ENCODE data around the gene SIPA1L3.

Gene SIPA1L3

DNA sequence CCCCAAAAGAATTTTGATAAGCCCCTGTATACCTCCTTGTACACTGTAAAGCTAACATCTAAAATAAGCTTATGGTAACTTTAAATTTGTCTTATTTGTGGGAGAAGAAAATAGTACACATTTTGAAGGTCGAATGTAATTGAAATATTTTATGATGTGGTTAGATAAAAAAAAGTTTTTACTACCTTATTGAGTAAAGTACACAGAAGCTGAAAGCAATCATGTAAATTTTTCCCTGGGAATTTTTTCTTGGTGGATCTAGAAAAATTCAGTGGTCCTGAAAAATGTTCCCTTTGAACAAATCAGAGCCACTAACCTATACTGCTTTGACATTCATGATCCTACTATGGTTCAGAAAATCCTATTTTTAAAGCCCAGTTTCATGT is 46.9 kb downstream of the SIPA1L3 start:
- no peak overlapping the region for H3K4me3 ChIP-seq (ENCODE audit: low read length)
- TF ChIP-seq, protein P1, sequence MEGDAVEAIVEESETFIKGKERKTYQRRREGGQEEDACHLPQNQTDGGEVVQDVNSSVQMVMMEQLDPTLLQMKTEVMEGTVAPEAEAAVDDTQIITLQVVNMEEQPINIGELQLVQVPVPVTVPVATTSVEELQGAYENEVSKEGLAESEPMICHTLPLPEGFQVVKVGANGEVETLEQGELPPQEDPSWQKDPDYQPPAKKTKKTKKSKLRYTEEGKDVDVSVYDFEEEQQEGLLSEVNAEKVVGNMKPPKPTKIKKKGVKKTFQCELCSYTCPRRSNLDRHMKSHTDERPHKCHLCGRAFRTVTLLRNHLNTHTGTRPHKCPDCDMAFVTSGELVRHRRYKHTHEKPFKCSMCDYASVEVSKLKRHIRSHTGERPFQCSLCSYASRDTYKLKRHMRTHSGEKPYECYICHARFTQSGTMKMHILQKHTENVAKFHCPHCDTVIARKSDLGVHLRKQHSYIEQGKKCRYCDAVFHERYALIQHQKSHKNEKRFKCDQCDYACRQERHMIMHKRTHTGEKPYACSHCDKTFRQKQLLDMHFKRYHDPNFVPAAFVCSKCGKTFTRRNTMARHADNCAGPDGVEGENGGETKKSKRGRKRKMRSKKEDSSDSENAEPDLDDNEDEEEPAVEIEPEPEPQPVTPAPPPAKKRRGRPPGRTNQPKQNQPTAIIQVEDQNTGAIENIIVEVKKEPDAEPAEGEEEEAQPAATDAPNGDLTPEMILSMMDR (IDR thresholded peaks at IDR 0.05; ENCODE audit: insufficient read depth, low read depth, low read length, missing control alignments), result no peak
- DNase-seq (ENCODE audit: low read depth), result no peak

DNA sequence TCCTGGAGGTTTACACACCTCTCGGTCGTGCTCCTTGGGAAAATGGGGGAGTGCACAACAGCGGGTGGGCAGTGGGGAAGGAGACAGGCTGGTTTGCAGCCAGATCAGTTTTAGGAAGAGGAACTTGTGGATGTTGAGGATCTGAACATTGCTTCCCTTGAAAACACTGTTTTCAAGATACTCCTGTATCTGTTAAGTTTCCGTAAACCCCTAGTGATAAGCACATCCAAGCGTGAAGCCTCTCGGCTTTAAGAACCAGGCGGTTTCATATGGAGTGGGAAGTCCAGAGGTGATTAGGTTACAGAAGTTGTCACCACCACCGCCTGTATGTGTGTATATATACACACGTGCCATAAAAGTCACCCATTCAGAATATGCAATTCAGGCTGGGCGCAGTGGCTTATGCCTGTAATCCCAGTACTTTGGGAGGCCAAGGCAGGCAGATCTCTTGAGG is 47.4 kb downstream of the SIPA1L3 start:
- TF ChIP-seq, protein P1 (IDR thresholded peaks at IDR 0.05; ENCODE audit: insufficient read depth, low read depth, low read length, missing control alignments), result no peak
- DNase-seq (ENCODE audit: low read depth), result no peak
- H3K4me3 ChIP-seq (ENCODE audit: low read length), result no peak overlapping the region

DNA sequence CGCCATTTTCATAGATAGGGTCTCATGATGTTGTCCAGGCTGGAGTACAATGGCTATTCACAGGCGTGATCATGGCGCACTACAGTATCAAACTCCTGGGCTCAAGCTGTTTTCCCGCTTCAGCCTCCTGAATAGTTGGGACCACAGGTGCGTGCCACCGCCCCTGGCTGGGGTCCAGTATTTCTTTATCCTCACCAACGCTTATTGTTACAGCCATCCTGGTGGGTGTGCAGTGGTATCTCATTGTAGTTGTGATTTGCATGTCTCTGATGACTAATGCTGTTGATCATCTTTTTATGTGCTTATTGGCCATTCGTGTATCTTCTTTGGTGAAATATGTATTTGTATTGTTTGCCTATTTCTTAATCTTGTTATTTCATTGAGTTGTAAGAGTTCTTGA is 49.0 kb downstream of the SIPA1L3 start:
- DNase-seq (ENCODE audit: low read depth), result peak; percentile 68
- TF ChIP-seq, protein P1 (IDR thresholded peaks at IDR 0.05; ENCODE audit: insufficient read depth, low read depth, low read length, missing control alignments), result no peak
- no peak overlapping the region for H3K4me3 ChIP-seq (ENCODE audit: low read length)

DNA sequence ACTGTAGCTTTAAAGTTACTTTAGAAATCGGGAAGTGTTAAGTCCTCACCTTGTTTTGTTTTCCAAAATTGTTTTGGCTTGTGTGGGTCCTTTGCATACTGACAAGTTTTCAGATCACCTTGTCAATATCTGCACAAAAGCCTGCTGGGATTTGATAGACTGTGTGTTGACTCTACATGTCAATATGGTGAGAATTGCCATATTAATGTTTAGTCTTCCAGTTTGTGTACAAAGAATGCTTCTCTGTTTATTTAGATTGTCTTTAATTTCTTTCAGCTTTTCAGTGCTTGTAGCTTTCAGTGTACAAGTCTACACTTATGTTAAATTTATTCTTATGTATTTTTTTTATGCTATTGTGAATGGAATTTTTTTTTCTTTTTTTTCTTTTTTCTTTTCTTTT is 50.2 kb downstream of the SIPA1L3 start:
- DNase-seq (ENCODE audit: low read depth), result no peak
- no peak overlapping the region for H3K4me3 ChIP-seq (ENCODE audit: low read length)
- TF ChIP-seq, protein P1 (IDR thresholded peaks at IDR 0.05; ENCODE audit: insufficient read depth, low read depth, low read length, missing control alignments), result no peak

DNA sequence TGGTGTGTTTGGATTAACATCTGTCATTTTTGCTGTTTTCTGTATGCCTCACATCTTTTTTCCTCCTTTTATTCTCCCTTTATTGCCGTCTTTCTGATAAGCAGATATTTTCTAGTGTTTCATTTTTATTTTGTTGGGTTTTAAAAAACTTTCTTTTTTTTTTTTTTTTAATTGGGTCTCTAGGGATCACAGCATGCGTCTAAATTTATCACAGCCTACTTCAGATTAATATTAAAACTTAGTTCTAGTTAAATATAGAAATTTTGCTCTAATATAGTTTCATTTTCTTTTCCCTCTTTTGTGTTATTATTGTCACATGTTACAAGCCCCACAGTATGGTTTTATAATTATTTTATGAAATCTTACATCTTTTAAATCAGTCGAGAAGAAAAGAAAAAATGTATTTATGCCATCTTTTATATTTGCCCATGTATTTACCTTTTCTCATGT is 52.7 kb downstream of the SIPA1L3 start:
- H3K4me3 ChIP-seq (ENCODE audit: low read length), result no peak overlapping the region
- TF ChIP-seq, protein P1 (IDR thresholded peaks at IDR 0.05; ENCODE audit: insufficient read depth, low read depth, low read length, missing control alignments), result no peak
- DNase-seq (ENCODE audit: low read depth), result no peak

DNA sequence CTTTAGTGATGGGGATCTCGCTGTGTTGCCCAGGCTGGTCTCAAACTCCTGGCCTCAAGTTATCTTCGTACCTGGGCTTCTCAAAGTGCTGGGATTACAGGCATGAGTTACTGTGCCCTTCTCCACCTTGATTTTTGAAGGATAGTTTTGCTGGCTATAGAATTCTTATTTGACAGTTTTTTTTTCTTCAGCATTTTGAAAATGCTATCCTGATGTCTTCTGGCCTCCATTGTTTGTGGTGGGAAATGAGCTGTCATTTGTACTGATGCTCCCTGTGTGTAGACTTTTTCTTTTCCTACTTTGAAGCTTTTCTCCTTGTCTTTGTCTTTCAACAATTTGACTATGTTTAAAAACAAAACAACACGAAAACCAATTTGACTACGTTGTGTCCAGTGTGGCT is 54.2 kb downstream of the SIPA1L3 start:
- no peak overlapping the region for H3K4me3 ChIP-seq (ENCODE audit: low read length)
- TF ChIP-seq, protein P1 (IDR thresholded peaks at IDR 0.05; ENCODE audit: insufficient read depth, low read depth, low read length, missing control alignments), result no peak

DNA sequence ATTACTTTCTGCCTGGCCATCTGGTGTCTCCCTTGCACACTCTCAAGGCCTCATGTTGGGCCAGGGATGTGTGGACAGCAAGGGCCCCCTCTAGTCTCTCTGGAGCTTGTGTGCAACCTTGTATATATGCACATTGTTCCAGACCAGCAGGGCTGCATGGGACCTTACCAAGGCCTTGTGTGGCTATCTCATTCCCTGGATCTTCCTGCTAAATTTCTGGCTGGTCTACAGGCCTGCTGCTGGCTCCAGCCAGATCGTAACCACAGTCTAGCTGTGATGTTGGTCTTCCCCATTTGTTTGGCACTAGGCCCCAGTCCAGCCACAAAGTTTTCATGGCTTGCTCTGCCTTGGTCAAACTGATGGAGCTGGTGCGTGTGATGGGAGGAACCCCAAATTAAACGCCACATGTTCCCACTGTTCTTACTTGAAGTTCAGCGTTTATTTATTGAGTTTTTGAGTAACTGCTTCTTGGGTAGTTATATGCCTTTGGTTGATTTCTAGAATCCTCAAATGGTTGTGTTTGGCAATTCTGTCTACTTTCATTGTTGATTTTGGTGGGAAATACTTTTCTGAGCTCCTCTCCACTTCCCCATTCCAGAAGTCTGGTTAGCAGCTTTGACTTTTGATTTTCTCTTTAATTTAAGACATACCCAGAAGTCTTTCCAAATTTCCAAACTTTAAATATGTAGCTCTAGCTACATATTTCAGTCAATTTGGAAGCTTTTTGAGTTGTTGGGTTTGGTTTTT is 56.4 kb downstream of the SIPA1L3 start:
- DNase-seq (ENCODE audit: low read depth), result no peak
- TF ChIP-seq, protein P1 (IDR thresholded peaks at IDR 0.05; ENCODE audit: insufficient read depth, low read depth, low read length, missing control alignments), result no peak
- H3K4me3 ChIP-seq (ENCODE audit: low read length), result no peak overlapping the region

More for the DNA sequence above, 54.2 kb downstream of the SIPA1L3 start:
- no peak for DNase-seq (ENCODE audit: low read depth)
